K562 (cell line): Measurements from ENCODE around the gene DPP3. TPM values are rescaled to one million over a fixed set of nuclear protein-coding genes. Genes with fewer than 3 reads are reported as not detected.

Source experiments
- ARID3A ChIP-seq: IDR thresholded peaks from 2 replicates; pipeline ENCODE4 v1.6.1; 2012; ENCODE audit warnings: low read depth, low read length, improper control_type of control experiment, borderline replicate concordance
- ARNT ChIP-seq, 2 experiments: fragments of 450-650 bp; IDR thresholded peaks; 2 replicates each; pipeline ENCODE4 v1.6.1; 2016; ENCODE audit warnings: mild to moderate bottlenecking in 1 of 2
- ATF7 ChIP-seq: fragments of 450-650 bp; IDR thresholded peaks from 2 replicates; pipeline ENCODE4 v1.7.1; 2014; ENCODE audit warnings: mild to moderate bottlenecking, moderate library complexity
- CAMTA2 ChIP-seq: fragments of 250-450 bp; sonication (Bioruptor Pico); conservative IDR thresholded peaks from 2 replicates; pipeline ENCODE4 v1.5.1; 2022
- CHCHD3 ChIP-seq: fragments of 250-450 bp; sonication (Bioruptor Pico); IDR thresholded peaks from 2 replicates; pipeline ENCODE4 v2.1.2; 2022; ENCODE audit warnings: mild to moderate bottlenecking
- CTBP1 ChIP-seq: fragments of 450-650 bp; IDR thresholded peaks from 2 replicates; pipeline ENCODE4 v1.6.1; 2016; ENCODE audit warnings: borderline replicate concordance
- DPF2 ChIP-seq: fragments of 450-650 bp; IDR thresholded peaks from 2 replicates; pipeline ENCODE4 v1.6.1; 2016
- ELF1 ChIP-seq: fragments of 200-800 bp; sonication (Bioruptor generic); IDR thresholded peaks from 2 replicates; pipeline ENCODE4 v1.6.1; 2016; ENCODE audit warnings: missing genetic modification characterization, missing compliant biosample characterization
- ETV1 ChIP-seq: fragments of 450-650 bp; conservative IDR thresholded peaks from 2 replicates; pipeline ENCODE4 v1.6.1; 2016; ENCODE audit warnings: missing genetic modification characterization, control low read depth, low read depth, missing compliant biosample characterization
- FOS ChIP-seq: IDR thresholded peaks from 3 replicates; pipeline ENCODE4 v1.6.1; 2011; ENCODE audit not compliant: insufficient read length; ENCODE audit errors: extremely low read depth
- HMG20A ChIP-seq: fragments of 450-650 bp; formaldehyde crosslinking; conservative IDR thresholded peaks from 2 replicates; pipeline ENCODE4 v1.4.0; 2020; ENCODE audit warnings: mild to moderate bottlenecking, mixed read lengths
- HNRNPUL1 ChIP-seq: fragments of 200-400 bp; formaldehyde crosslinking; IDR thresholded peaks from 2 replicates; pipeline ENCODE4 v1.6.1; 2017; ENCODE audit warnings: low read length
- HOMEZ ChIP-seq: fragments of 250-450 bp; sonication (Bioruptor Pico); IDR thresholded peaks from 2 replicates; pipeline ENCODE4 v1.4.0; 2020; ENCODE audit warnings: mild to moderate bottlenecking, moderate library complexity
- MAFF ChIP-seq: IDR thresholded peaks from 2 replicates; pipeline ENCODE4 v1.6.1; 2012; ENCODE audit warnings: low read length, improper control_type of control experiment
- MAZ ChIP-seq, 2 experiments: fragments of 450-650 bp in 1 of 2; sonication (generic) in 1 of 2; formaldehyde crosslinking; IDR thresholded peaks in 1 of 2; conservative IDR thresholded peaks in 1 of 2; 2 replicates each; pipeline versions ENCODE4 v1.4.0 to v1.5.0; 2020; ENCODE audit warnings: mild to moderate bottlenecking in 1 of 2, missing genetic modification reagents in 1 of 2
- MXI1 ChIP-seq: IDR thresholded peaks from 2 replicates; pipeline ENCODE4 v1.6.1; 2011; ENCODE audit warnings: low read depth, mild to moderate bottlenecking, improper control_type of control experiment, low read length
- NCOA2 ChIP-seq, 2 experiments: fragments of 450-650 bp; IDR thresholded peaks; 2 replicates each; pipeline ENCODE4 v1.6.1; 2018; ENCODE audit warnings: mild to moderate bottlenecking in 2 of 2, moderate library complexity in 1 of 2; ENCODE audit not compliant: partially characterized antibody in 2 of 2
- NR2C2 ChIP-seq, 2 experiments: fragments of 200-800 bp in 1 of 2; sonication (Bioruptor generic) in 1 of 2; sonication (generic) in 1 of 2; formaldehyde crosslinking in 1 of 2; IDR thresholded peaks; 2 replicates each; pipeline versions ENCODE4 v1.6.1 to v1.8.0; 2016 to 2022; ENCODE audit warnings: mild to moderate bottlenecking in 1 of 2, missing compliant biosample characterization in 1 of 2, missing genetic modification characterization in 1 of 2, missing genetic modification reagents in 1 of 2
- SMARCC2 ChIP-seq: fragments of 450-650 bp; IDR thresholded peaks from 2 replicates; pipeline ENCODE4 v1.6.1; 2017; ENCODE audit warnings: antibody characterized with exemption, moderate library complexity, mild to moderate bottlenecking, low read depth
- SP2 ChIP-seq: IDR thresholded peaks from 2 replicates; pipeline ENCODE4 v1.6.1; 2011; ENCODE audit warnings: mild to moderate bottlenecking, low read depth, low read length, moderate library complexity; ENCODE audit not compliant: poor library complexity, severe bottlenecking; ENCODE audit errors: extremely low read depth
- TAF9B ChIP-seq: fragments of 450-650 bp; IDR thresholded peaks from 2 replicates; pipeline ENCODE4 v1.6.1; 2018; ENCODE audit warnings: mild to moderate bottlenecking; ENCODE audit not compliant: partially characterized antibody
- TCF3 ChIP-seq: sonication (generic); formaldehyde crosslinking; IDR thresholded peaks from 2 replicates; pipeline ENCODE4 v1.4.0; 2020; ENCODE audit warnings: mild to moderate bottlenecking, missing genetic modification reagents
- ZNF143 ChIP-seq: sonication (generic); formaldehyde crosslinking; IDR thresholded peaks from 2 replicates; pipeline ENCODE4 v1.9.0; 2022; ENCODE audit warnings: mild to moderate bottlenecking, missing genetic modification reagents
- ZNF507 ChIP-seq: conservative IDR thresholded peaks from 2 replicates; pipeline ENCODE4 v1.6.1; 2017; ENCODE audit warnings: missing genetic modification characterization, missing compliant biosample characterization
- ZNF644 ChIP-seq: fragments of 200-800 bp; sonication (Bioruptor generic); IDR thresholded peaks from 2 replicates; pipeline ENCODE4 v1.6.1; 2016; ENCODE audit warnings: low read depth, missing genetic modification characterization, missing compliant biosample characterization
- polyA plus RNA-seq, 8 experiments: library from polyadenylated mRNA; depleted of rRNA in 4 of 8; stranded (reverse) in 5 of 8; unstranded in 3 of 8; fragments of >200 nt; fragmentation: Nextera tagmentation in 2 of 8; fragmentation: Illumina TruSeq in 1 of 8; extraction: Ambion mirVana in 2 of 8; extraction: Trizol in 1 of 8; gene quantifications; 2 replicates each; pipeline versions ENCODE4 v1.2.1 to v1.2.3, GENCODE V29; 2011 to 2014; ENCODE audit warnings: inconsistent platforms in 1 of 8, missing spikeins in 1 of 8
- total RNA-seq, 7 experiments: library from RNA; depleted of rRNA in 6 of 7; stranded (reverse); fragments of >200 nt in 6 of 7; fragmentation: Illumina TruSeq in 2 of 7; extraction: Trizol in 2 of 7; gene quantifications; 2 replicates each; pipeline versions ENCODE4 v1.2.1 to v1.2.3, GENCODE V29; 2011 to 2021; ENCODE audit warnings: low replicate concordance in 1 of 7
- TF ChIP-seq, protein P1 (sequence below): fragments of 250-450 bp; sonication (Bioruptor Pico); IDR thresholded peaks from 2 replicates; pipeline ENCODE4 v1.9.0; 2021; ENCODE audit warnings: mild to moderate bottlenecking

Gene DPP3
- total and polyA plus RNA-seq, 9 of the 15 experiments (the other 6 are each of a cell fraction or from before 2014, with no cell fraction given), result 3.7 to 69.2 (median 43.3) TPM

- TF ChIP-seq HNRNPUL1 (no peak), DPF2 (0 out of 2 replicates have a peak, but pooled peaks have one; percentile 13), ETV1 (tag) (no peak), SP2 (no peak), FOS (no peak), CAMTA2 (CRISPR knock-in tag) (no peak), NR2C2 (CRISPR knock-in tag; IDR thresholded peaks at IDR 0.05) (peak; percentile 95), NR2C2 (tag; IDR thresholded peaks at IDR 0.05) (peak; percentile 100), TCF3 (no peak), MXI1 (no peak), ELF1 (tag) (peak; percentile 34; the same call in 1 of the 2 replicates), MAFF (no peak), NCOA2 (IDR thresholded peaks at IDR 0.05; ENCODE audit: partially characterized antibody in 2 of 2) (peak in 1 of 2 experiments; percentile 99), MAZ (CRISPR knock-in tag; conservative IDR thresholded peaks at IDR 0.05 in 1 of 2, IDR thresholded peaks at IDR 0.05 in 1 of 2) (peak in 1 of 2 experiments; percentile 44; a peak in 2 of 4 replicates), ARNT (IDR thresholded peaks at IDR 0.05) (no peak; a peak in 1 of 4 replicates), ZNF143 (CRISPR knock-in tag) (peak; percentile 97), TAF9B (peak; percentile 85), HOMEZ (CRISPR knock-in tag) (no peak), ATF7 (peak; percentile 89), HMG20A (CRISPR knock-in tag) (no peak), ZNF644 (tag) (peak; percentile 76), ARID3A (no peak), ZNF507 (no peak), SMARCC2 (no peak), CHCHD3 (CRISPR knock-in tag) (no peak), CTBP1 (peak; percentile 86; the same call in 1 of the 2 replicates)
- TF ChIP-seq, protein P1, sequence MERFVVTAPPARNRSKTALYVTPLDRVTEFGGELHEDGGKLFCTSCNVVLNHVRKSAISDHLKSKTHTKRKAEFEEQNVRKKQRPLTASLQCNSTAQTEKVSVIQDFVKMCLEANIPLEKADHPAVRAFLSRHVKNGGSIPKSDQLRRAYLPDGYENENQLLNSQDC (CRISPR knock-in tag), result no peak
Observed at GRCh38 chr11:66438504-66439466, 41.4 kb upstream of the DPP3 start, which contains the start of gene MRPL11 (continued).
